NB4 (cell line): ENCODE measurements around the gene RRAS2.

Source experiments
- MAX ChIP-seq: IDR thresholded peaks from 2 replicates; pipeline ENCODE4 v1.6.1; 2011; ENCODE audit warnings: low read depth, low read length
- POLR2A ChIP-seq: IDR thresholded peaks from 2 replicates; pipeline ENCODE4 v1.6.1; 2011; ENCODE audit warnings: mild to moderate bottlenecking; ENCODE audit not compliant: insufficient read length; ENCODE audit errors: extremely low read depth
- TF ChIP-seq, protein P1 (sequence below): IDR thresholded peaks from one replicate; pipeline ENCODE4 v1.5.1; 2012; ENCODE audit warnings: low read depth, low read length

DNA sequence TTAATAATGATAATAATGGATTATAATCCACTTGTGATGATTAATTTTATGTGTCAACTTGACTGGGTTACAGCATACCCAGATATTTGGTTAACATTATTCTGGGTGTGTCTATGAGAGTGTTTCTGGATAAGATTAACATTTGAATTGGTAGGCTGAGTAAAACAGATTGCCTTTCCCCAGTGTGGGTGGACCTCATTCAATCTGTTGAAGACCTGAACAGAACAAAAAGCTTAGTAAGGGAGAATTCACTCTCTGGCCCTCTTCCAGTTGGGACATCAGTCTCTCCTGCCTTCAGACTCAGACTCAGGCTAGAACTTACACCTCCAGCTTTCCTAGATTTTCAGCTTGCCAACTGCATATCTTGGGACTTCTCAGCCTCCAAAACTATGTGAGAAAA is 37.3 kb upstream of the RRAS2 start:
- TF ChIP-seq, protein P1, sequence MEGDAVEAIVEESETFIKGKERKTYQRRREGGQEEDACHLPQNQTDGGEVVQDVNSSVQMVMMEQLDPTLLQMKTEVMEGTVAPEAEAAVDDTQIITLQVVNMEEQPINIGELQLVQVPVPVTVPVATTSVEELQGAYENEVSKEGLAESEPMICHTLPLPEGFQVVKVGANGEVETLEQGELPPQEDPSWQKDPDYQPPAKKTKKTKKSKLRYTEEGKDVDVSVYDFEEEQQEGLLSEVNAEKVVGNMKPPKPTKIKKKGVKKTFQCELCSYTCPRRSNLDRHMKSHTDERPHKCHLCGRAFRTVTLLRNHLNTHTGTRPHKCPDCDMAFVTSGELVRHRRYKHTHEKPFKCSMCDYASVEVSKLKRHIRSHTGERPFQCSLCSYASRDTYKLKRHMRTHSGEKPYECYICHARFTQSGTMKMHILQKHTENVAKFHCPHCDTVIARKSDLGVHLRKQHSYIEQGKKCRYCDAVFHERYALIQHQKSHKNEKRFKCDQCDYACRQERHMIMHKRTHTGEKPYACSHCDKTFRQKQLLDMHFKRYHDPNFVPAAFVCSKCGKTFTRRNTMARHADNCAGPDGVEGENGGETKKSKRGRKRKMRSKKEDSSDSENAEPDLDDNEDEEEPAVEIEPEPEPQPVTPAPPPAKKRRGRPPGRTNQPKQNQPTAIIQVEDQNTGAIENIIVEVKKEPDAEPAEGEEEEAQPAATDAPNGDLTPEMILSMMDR = no peak
- no peak for TF ChIP-seq POLR2A
- TF ChIP-seq MAX = no peak
